ENCODE measurements around the gene ZBTB6.

Gene ZBTB6

GRCh38 chr9:122912964-122913673, at the start of gene ZBTB6:
ZBTB6 (minus strand) TSS chr9:122913323; CDS start chr9:122912072, 1,251 bp downstream.
- DNase-seq, result peak; percentile 53 to 67

GRCh38 chr9:122961139-122961538, 48.0 kb upstream of the ZBTB6 start:
- no peak for DNase-seq

- no peak for DNase-seq
Observed at GRCh38 chr9:122955961-122956360, 42.8 kb upstream of the ZBTB6 start.

GRCh38 chr9:122954253-122954691, 41.1 kb upstream of the ZBTB6 start:
- DNase-seq, result no peak

GRCh38 chr9:122951056-122951455, 37.9 kb upstream of the ZBTB6 start:
- no peak for DNase-seq

GRCh38 chr9:122950263-122950662, 37.1 kb upstream of the ZBTB6 start:
- no peak for DNase-seq

- DNase-seq, result no peak
Observed at GRCh38 chr9:122949696-122950095, 36.6 kb upstream of the ZBTB6 start.

- no peak for DNase-seq
Observed at GRCh38 chr9:122948313-122948712, 35.2 kb upstream of the ZBTB6 start.

- no peak for DNase-seq
Observed at GRCh38 chr9:122946461-122947005, 33.4 kb upstream of the ZBTB6 start.

GRCh38 chr9:122944960-122945888, 32.1 kb upstream of the ZBTB6 start:
- no peak for DNase-seq

GRCh38 chr9:122941582-122942234, 28.6 kb upstream of the ZBTB6 start:
- no peak for DNase-seq

- DNase-seq, result peak; percentile 99
Observed at GRCh38 chr9:122940749-122941581, 27.8 kb upstream of the ZBTB6 start, which contains the start of gene RABGAP1. RABGAP1 (plus strand) TSS chr9:122941020; CDS start chr9:122957060, 16,040 bp downstream.

- no peak for DNase-seq
Observed at GRCh38 chr9:122940454-122940748, 27.3 kb upstream of the ZBTB6 start.

- no peak for DNase-seq
Observed at GRCh38 chr9:122939601-122940000, 26.5 kb upstream of the ZBTB6 start.

- no peak for DNase-seq
Observed at GRCh38 chr9:122936883-122937282, 23.8 kb upstream of the ZBTB6 start.

GRCh38 chr9:122936464-122936863, 23.3 kb upstream of the ZBTB6 start:
- no peak for DNase-seq

GRCh38 chr9:122931226-122932121, 18.4 kb upstream of the ZBTB6 start, which contains the start of gene ZBTB26:
ZBTB26 (minus strand) TSS chr9:122931512; CDS start chr9:122919934, 11,578 bp downstream.
- peak; percentile 83 to 86 for DNase-seq

GRCh38 chr9:122930541-122931225, 17.6 kb upstream of the ZBTB6 start:
- no peak for DNase-seq

- no peak for DNase-seq
Observed at GRCh38 chr9:122929796-122930354, 16.8 kb upstream of the ZBTB6 start.

- DNase-seq, result no peak
Observed at GRCh38 chr9:122923947-122924346, 10.8 kb upstream of the ZBTB6 start.
